ENCODE results near the gene SLC6A3. TPM values are rescaled to one million over a fixed set of nuclear protein-coding genes. Genes with fewer than 3 reads are reported as not detected.
"Not testable (repeated sequence)": the region's sequence is repeated elsewhere in the genome, so short reads cannot be mapped to it uniquely, and the experiment has no call there.

The SLC6A3 gene
- total and polyA plus RNA-seq, 7 donors, result under 0.01 to 0.01 TPM; not detected in 5

GRCh38 chr5:1461396-1461795 is 16.2 kb upstream of the SLC6A3 start:
- no peaks in the 10 kb centered on the region for H3K4me1 ChIP-seq
- no peak overlapping the region for H3K27ac ChIP-seq
- no peaks in the 10 kb centered on the region for H3K27me3 ChIP-seq (ENCODE audit: insufficient read depth in 3 of 3, low read length in 2 of 3)
- peaks cover 0 to 19% of the 10 kb centered on the region in 2 donors for H3K36me3 ChIP-seq (ENCODE audit: insufficient read depth in 1 of 2, low read depth in 1 of 2)
- 95 to 96% (median 96%) methylated on average over 10 of the region's 10 CpGs for WGBS, 3 donors
- intact Hi-C loops (cut with DNase I), result no loop called here
- ATAC-seq (no peak), DNase-seq (peak in 1 of 2 donors; percentile 0)
- peaks cover 3% of the 10 kb centered on the region for H3K9me3 ChIP-seq
- no peak overlapping the region for H3K4me3 ChIP-seq
- TF ChIP-seq, protein P1, sequence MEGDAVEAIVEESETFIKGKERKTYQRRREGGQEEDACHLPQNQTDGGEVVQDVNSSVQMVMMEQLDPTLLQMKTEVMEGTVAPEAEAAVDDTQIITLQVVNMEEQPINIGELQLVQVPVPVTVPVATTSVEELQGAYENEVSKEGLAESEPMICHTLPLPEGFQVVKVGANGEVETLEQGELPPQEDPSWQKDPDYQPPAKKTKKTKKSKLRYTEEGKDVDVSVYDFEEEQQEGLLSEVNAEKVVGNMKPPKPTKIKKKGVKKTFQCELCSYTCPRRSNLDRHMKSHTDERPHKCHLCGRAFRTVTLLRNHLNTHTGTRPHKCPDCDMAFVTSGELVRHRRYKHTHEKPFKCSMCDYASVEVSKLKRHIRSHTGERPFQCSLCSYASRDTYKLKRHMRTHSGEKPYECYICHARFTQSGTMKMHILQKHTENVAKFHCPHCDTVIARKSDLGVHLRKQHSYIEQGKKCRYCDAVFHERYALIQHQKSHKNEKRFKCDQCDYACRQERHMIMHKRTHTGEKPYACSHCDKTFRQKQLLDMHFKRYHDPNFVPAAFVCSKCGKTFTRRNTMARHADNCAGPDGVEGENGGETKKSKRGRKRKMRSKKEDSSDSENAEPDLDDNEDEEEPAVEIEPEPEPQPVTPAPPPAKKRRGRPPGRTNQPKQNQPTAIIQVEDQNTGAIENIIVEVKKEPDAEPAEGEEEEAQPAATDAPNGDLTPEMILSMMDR (IDR thresholded peaks at IDR 0.05), result no peak

DNA sequence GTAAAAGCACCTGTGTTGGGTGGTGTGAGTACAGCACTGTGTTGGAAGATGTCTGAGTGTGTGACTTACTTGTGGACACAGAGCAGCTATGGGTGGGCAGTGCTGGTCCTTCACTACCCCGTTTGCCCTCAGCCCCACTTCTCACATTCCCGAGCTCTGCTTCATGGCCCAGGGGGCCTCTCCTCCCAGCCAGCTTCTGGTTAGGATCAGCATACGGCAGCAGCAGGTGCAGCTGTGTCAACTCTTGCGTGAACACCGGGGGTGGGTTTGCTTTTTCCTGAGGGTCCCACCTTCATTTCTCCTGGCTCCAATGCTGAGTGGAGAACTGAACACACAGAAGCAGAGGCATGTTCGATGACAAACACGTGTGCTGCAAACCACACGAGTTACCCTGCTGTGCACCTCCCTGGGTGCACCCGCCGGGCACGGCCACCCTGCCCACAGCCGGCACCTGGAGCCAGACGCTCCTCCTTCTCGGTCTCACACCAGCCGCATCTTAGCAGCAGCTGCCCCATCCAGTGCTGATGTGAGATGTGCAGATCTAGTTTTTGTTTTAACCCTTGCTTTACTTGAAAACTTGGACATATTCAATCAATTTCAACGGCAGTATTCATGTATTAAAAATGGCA is 14.9 kb upstream of the SLC6A3 start:
- no peak for ATAC-seq
- H3K4me3 ChIP-seq, result no peak overlapping the region

GRCh38 chr5:1459435-1459834 is 14.2 kb upstream of the SLC6A3 start:
- H3K4me3 ChIP-seq; DNase-seq; intact Hi-C loops (cut with DNase I); H3K9me3 ChIP-seq; ATAC-seq; H3K27me3 ChIP-seq (ENCODE audit: insufficient read depth in 3 of 3, low read length in 2 of 3); H3K4me1 ChIP-seq; H3K27ac ChIP-seq: not testable (repeated sequence)
- 84 to 91% (median 91%) methylated on average over 2 of the region's 2 CpGs for WGBS, 3 donors
- peaks cover 0 to 16% of the 10 kb centered on the region in 2 donors for H3K36me3 ChIP-seq (ENCODE audit: insufficient read depth in 1 of 2, low read depth in 1 of 2)

More for the DNA sequence above, 14.9 kb upstream of the SLC6A3 start:
- no peak overlapping the region for H3K27ac ChIP-seq
- TF ChIP-seq, protein P1 (IDR thresholded peaks at IDR 0.05), result no peak
- H3K4me1 ChIP-seq, result no peaks in the 10 kb centered on the region
- whole genome bisulfite sequencing, 3 donors, result 44 to 58% (median 57%) methylated on average over 16 of the region's 16 CpGs
- peak; percentile 4 to 23 for DNase-seq
- no peaks in the 10 kb centered on the region for H3K27me3 ChIP-seq (ENCODE audit: insufficient read depth in 3 of 3, low read length in 2 of 3)
- intact Hi-C loops (cut with DNase I), result no loop called here
- H3K36me3 ChIP-seq (ENCODE audit: insufficient read depth in 1 of 2, low read depth in 1 of 2), result peaks cover 0 to 16% of the 10 kb centered on the region in 2 donors
- H3K9me3 ChIP-seq, result peaks cover 3% of the 10 kb centered on the region

GRCh38 chr5:1456110-1456881 is 11.1 kb upstream of the SLC6A3 start:
- intact Hi-C loops (cut with DNase I); H3K4me3 ChIP-seq; H3K27ac ChIP-seq; H3K4me1 ChIP-seq; H3K9me3 ChIP-seq; H3K27me3 ChIP-seq (ENCODE audit: insufficient read depth in 3 of 3, low read length in 2 of 3); DNase-seq; ATAC-seq; H3K36me3 ChIP-seq (ENCODE audit: insufficient read depth in 1 of 2, low read depth in 1 of 2): not testable (repeated sequence)
- WGBS, 3 donors, result 90 to 93% (median 91%) methylated on average over 8 to 10 of the region's 20 CpGs

- peaks cover 8% of the 10 kb centered on the region for H3K9me3 ChIP-seq
- H3K27me3 ChIP-seq (ENCODE audit: insufficient read depth in 3 of 3, low read length in 2 of 3), result peaks cover 0 to 5% (median 0%) of the 10 kb centered on the region in 3 donors
- intact Hi-C loops (cut with DNase I), result no loop called here
- TF ChIP-seq, protein P1 (IDR thresholded peaks at IDR 0.05), result no peak
- 68 to 80% (median 74%) methylated on average over 2 of the region's 2 CpGs for WGBS, 3 donors
- ATAC-seq (no peak), DNase-seq (no peak)
- H3K4me3 ChIP-seq, result no peak overlapping the region
- no peaks in the 10 kb centered on the region for H3K36me3 ChIP-seq (ENCODE audit: insufficient read depth in 1 of 2, low read depth in 1 of 2)
- H3K27ac ChIP-seq, result no peak overlapping the region
- no peaks in the 10 kb centered on the region for H3K4me1 ChIP-seq
Observed at GRCh38 chr5:1453613-1454012, 8.4 kb upstream of the SLC6A3 start.
